Upper lobe of left lung (tissue), 4 donors: ENCODE measurements around the gene LYST.

Experiments used
- CTCF ChIP-seq, 6 experiments: fragments of 450-650 bp in 4 of 6; fragments of 200-600 bp in 2 of 6; sonication (generic) in 2 of 6; IDR thresholded peaks; one replicate each; pipeline ENCODE4 v1.5.1; 2016 to 2019; ENCODE audit warnings: antibody characterized with exemption in 6 of 6
- EP300 ChIP-seq, 4 donors: sonication (generic); formaldehyde crosslinking; IDR thresholded peaks; one replicate each; pipeline ENCODE4 v1.5.1; 2017; ENCODE audit warnings: antibody characterized with exemption in 4 of 4, control low read depth in 2 of 4
- POLR2A ChIP-seq, 4 donors: fragments of 450-650 bp; IDR thresholded peaks; one replicate each; pipeline ENCODE4 v1.5.1; 2016 to 2017; ENCODE audit warnings: antibody characterized with exemption in 4 of 4, mild to moderate bottlenecking in 2 of 4
- POLR2AphosphoS5 ChIP-seq, 2 donors: sonication (generic); formaldehyde crosslinking; IDR thresholded peaks; one replicate each; pipeline ENCODE4 v1.5.1; 2017; ENCODE audit warnings: antibody characterized with exemption in 2 of 2

DNA sequence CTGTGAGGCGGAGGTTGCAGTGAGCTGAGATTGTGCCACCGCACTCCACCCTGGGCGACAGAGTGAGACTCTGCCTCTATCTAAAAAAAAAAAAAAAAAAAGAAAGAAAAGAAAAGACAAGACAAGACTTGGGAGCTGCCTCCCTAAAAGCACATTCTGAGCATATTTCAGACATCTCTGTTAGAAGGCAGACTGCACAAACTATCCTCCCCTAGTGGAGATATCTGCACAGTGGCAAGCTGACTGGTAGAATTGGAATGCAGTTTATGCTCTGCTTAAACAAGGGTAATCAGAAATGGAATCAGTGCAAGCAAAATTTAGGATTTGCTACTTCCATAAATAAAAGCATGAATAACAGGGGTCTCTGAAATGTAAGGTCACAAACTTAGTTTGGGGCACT is 248.9 kb downstream of the LYST start:
- no peak for TF ChIP-seq CTCF (IDR thresholded peaks at IDR 0.05)
- no peak for TF ChIP-seq POLR2A (IDR thresholded peaks at IDR 0.05)
- TF ChIP-seq POLR2AphosphoS5 (IDR thresholded peaks at IDR 0.05), result no peak
- no peak for TF ChIP-seq EP300 (IDR thresholded peaks at IDR 0.05)
